ENCODE data around the gene WWOX. TPM values are rescaled to one million over a fixed set of nuclear protein-coding genes. Genes with fewer than 3 reads are reported as not detected.

The WWOX gene
- total and polyA plus RNA-seq, 2 of the 8 experiments (the other 6 are each of a cell fraction or from before 2014, with no cell fraction given) = 5.4 to 16.7 TPM

DNA sequence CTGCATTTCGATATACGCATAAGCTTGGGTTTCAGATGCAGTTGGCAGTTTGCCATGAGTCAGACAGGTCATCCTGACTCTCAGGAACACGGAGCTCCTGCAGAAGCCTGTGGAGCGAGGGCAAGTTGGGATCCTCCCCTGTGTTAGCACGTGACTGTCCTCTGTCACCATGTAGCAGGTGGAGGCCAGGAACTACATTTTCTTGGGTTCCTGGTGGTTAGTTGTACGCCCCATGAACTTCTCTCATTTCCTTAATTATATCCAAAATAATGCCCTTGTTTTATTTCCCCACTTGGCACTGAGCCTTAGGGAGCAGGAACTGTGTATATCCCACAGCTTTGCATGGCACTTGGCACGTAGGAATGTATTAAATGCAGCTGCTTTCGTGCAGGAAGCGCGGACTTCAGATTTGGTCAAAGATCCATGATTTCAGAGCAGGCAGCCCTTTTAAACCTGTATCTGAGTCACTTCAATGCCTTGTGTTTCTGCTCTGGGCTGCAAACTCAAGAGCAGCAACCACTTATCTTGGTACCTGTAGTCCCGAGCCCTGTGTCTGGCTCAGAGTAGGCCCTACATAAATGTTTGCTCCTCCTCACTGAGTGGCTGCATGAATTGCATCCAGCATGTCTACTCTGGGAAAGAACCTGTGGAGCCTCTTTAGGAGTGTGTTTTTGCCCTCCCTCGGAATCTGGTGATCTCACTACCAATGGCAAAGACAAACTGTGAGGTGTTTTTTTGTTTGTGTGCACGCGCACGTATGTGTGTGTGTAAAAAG, 1072.7 kb downstream of the WWOX start:
- Histone ChIP-seq H2BK12ac (ENCODE audit: low read depth, low read length) (peak overlapping the region; percentile 80; the same call in 1 of the 2 replicates), H3K18ac (ENCODE audit: extremely low read depth, low read length) (no peak overlapping the region; the same call in 1 of the 2 replicates), H2BK120ac (replicated peaks; ENCODE audit: low read depth, low read length) (peak overlapping the region; percentile 31), H4K20me1 (replicated peaks in 1 of 2; ENCODE audit: control insufficient read depth in 1 of 2, insufficient read depth in 2 of 2, low read length in 2 of 2) (no peaks in the 10 kb centered on the region), H2AFZ (ENCODE audit: low read length) (no peak overlapping the region), H4K8ac (ENCODE audit: extremely low read depth, insufficient read depth, low read length) (no peak overlapping the region), H3K14ac (ENCODE audit: insufficient read length) (no peak overlapping the region), H3K4ac (replicated peaks; ENCODE audit: insufficient read length, low read depth, low read length) (no peak overlapping the region), H3K4me2 (ENCODE audit: insufficient read depth in 1 of 2, low read depth in 2 of 2, low read length in 2 of 2) (no peak overlapping the region), H3K79me2 (ENCODE audit: control insufficient read depth in 1 of 2, insufficient read depth in 2 of 2, low read length in 2 of 2) (no peaks in the 10 kb centered on the region), H2AK5ac (ENCODE audit: low read depth, low read length) (no peak overlapping the region), H3K4me1 (replicated peaks in 1 of 4; ENCODE audit: control insufficient read depth in 3 of 4, insufficient read depth in 4 of 4, low read length in 3 of 4) (peaks cover 5 to 17% (median 7%) of the 10 kb centered on the region in 4 experiments; a peak in 6 of 7 replicates), H3K27me3 (replicated peaks in 1 of 4; ENCODE audit: control insufficient read depth in 3 of 4, extremely low read depth in 1 of 4, insufficient read depth in 3 of 4, low read length in 3 of 4) (no peaks in the 10 kb centered on the region), H3K27ac (ENCODE audit: low read depth, low read length) (no peak overlapping the region), H3K9me3 (ENCODE audit: insufficient read depth in 2 of 2, low read depth in 1 of 2, low read length in 1 of 2) (peaks cover 6 to 7% of the 10 kb centered on the region in 2 experiments; a peak in 2 of 4 replicates), H3K4me3 (ENCODE audit: extremely low read depth in 1 of 4, insufficient read depth in 2 of 4, low read depth in 3 of 4, low read length in 4 of 4) (no peak overlapping the region), H2BK15ac (ENCODE audit: low read length) (no peak overlapping the region), H2BK5ac (ENCODE audit: low read depth, low read length) (no peak overlapping the region), H4K5ac (ENCODE audit: insufficient read length, low read depth, low read length) (no peak overlapping the region), H3K23ac (ENCODE audit: insufficient read length) (no peak overlapping the region), H4K91ac (replicated peaks; ENCODE audit: insufficient read length, low read length) (no peak overlapping the region), H3K9ac (replicated peaks in 1 of 4; ENCODE audit: extremely low read depth in 1 of 4, low read depth in 3 of 4, low read length in 3 of 4) (no peak overlapping the region), H3K79me1 (ENCODE audit: low read depth, low read length) (no peaks in the 10 kb centered on the region), H3K56ac (replicated peaks; ENCODE audit: insufficient read length, low read depth, low read length) (no peak overlapping the region), H3K36me3 (ENCODE audit: control insufficient read depth in 2 of 4, insufficient read depth in 4 of 4, low read length in 3 of 4) (no peaks in the 10 kb centered on the region), H2BK20ac (ENCODE audit: low read length) (no peak overlapping the region), H3K23me2 (ENCODE audit: low read depth, low read length) (no peaks in the 10 kb centered on the region; the same call in 1 of the 2 replicates)
- ChIA-PET CTCF (ENCODE audit: partially characterized antibody) (interaction anchor here (0.7 kb wide), 1 partner anchor 21 kb away, joined by 3 read pairs; no protein-coding TSS in a partner anchor), POLR2A (ENCODE audit: partially characterized antibody) (no interaction called here)
- no peak for FAIRE-seq
- TF ChIP-seq SUZ12 (IDR thresholded peaks at IDR 0.05; ENCODE audit: low read length) = no peak
- TF ChIP-seq CREB1 (IDR thresholded peaks at IDR 0.05) = no peak
- no peak for TF ChIP-seq POU5F1 (IDR thresholded peaks at IDR 0.05; ENCODE audit: low read depth, low read length)
- DNase-seq (ENCODE audit: low read depth in 1 of 2, low spot score in 2 of 2) = no peak
- 85% methylated on average over 15 of the region's 15 CpGs; no CpG with 5 or more reads in 1 of the 2 experiments for WGBS, 2 experiments (ENCODE audit: extremely low coverage in 1 of 2, insufficient coverage in 1 of 2, insufficient read length in 1 of 2, insufficient replicate concordance in 2 of 2, low coverage in 1 of 2, low lambda C conversion rate in 2 of 2, missing lambda C conversion rate in 1 of 2)

All from H1 (cell line).